Effector CD8-positive, alpha-beta T cell (primary cell): Measurements from ENCODE around the gene PRDM15.

Source experiments
- DNase-seq: peaks from one replicate; lab custom pipeline; 2025; lab: John Stamatoyannopoulos, UW

PRDM15 gene

GRCh38 chr21:41886328-41886727 lies 7.2 kb upstream of the PRDM15 start:
- DNase-seq, result no peak

- DNase-seq, result no peak
These were observed 6.3 kb upstream of the PRDM15 start for GRCh38 chr21:41885341-41886024.

- no peak for DNase-seq
These were observed 5.4 kb upstream of the PRDM15 start for GRCh38 chr21:41884501-41885030.

- DNase-seq, result no peak
These were observed 4.4 kb upstream of the PRDM15 start for GRCh38 chr21:41883582-41883981.

GRCh38 chr21:41881051-41881450 lies 1.9 kb upstream of the PRDM15 start:
- DNase-seq, result no peak

GRCh38 chr21:41880153-41880552 lies 1.0 kb upstream of the PRDM15 start:
- no peak for DNase-seq

GRCh38 chr21:41878831-41879189 lies 334 bp downstream of the PRDM15 start:
- DNase-seq, result peak; percentile 65

- DNase-seq, result peak; percentile 14
These were observed 978 bp downstream of the PRDM15 start for GRCh38 chr21:41877901-41878830.

- DNase-seq, result no peak
These were observed 2.1 kb downstream of the PRDM15 start for GRCh38 chr21:41876928-41877652.

GRCh38 chr21:41876396-41876795 lies 2.7 kb downstream of the PRDM15 start:
- no peak for DNase-seq

- no peak for DNase-seq
These were observed 4.1 kb downstream of the PRDM15 start for GRCh38 chr21:41875086-41875485.

GRCh38 chr21:41874611-41875010 lies 4.5 kb downstream of the PRDM15 start:
- DNase-seq, result no peak

- no peak for DNase-seq
These were observed 5.7 kb downstream of the PRDM15 start for GRCh38 chr21:41873426-41873825.

GRCh38 chr21:41873005-41873404 lies 6.1 kb downstream of the PRDM15 start:
- DNase-seq, result no peak

- DNase-seq, result no peak
These were observed 7.7 kb downstream of the PRDM15 start for GRCh38 chr21:41871293-41872030.

- no peak for DNase-seq
These were observed 9.4 kb downstream of the PRDM15 start for GRCh38 chr21:41869771-41870170.

GRCh38 chr21:41868062-41868710 lies 11.0 kb downstream of the PRDM15 start:
- no peak for DNase-seq

- no peak for DNase-seq
These were observed 11.8 kb downstream of the PRDM15 start for GRCh38 chr21:41867313-41867712.

GRCh38 chr21:41866274-41866809 lies 12.8 kb downstream of the PRDM15 start:
- DNase-seq, result no peak

GRCh38 chr21:41865002-41865777 lies 14.0 kb downstream of the PRDM15 start:
- no peak for DNase-seq
